Activated CD8-positive, alpha-beta memory T cell treated with anti-CD3 and anti-CD28 coated beads for 24 hours (primary cell): ENCODE data around the gene PSMB5.

ENCODE experiments used
- DNase-seq: peaks from one replicate; pipeline ENCODE4 v3.0.0-alpha.2; 2020

Gene PSMB5

GRCh38 chr14:22985894-22986507, 48.7 kb downstream of the PSMB5 start:
- no peak for DNase-seq

GRCh38 chr14:22984959-22985658, 49.6 kb downstream of the PSMB5 start:
- no peak for DNase-seq

- DNase-seq: peak; percentile 88
Observed at GRCh38 chr14:22982477-22983245, 52.0 kb downstream of the PSMB5 start, which contains the start of gene AJUBA. Gene AJUBA, minus strand, starts transcription at chr14:22982551. Its CDS starts 285 bp downstream, at chr14:22982266.

- DNase-seq: no peak
Observed at GRCh38 chr14:22981876-22982476, 52.7 kb downstream of the PSMB5 start.

- DNase-seq: peak; percentile 78
Observed at GRCh38 chr14:22981090-22981875, 53.4 kb downstream of the PSMB5 start.

GRCh38 chr14:22980672-22981089, 54.0 kb downstream of the PSMB5 start:
- peak; percentile 78 for DNase-seq

- DNase-seq: no peak
Observed at GRCh38 chr14:22979748-22980392, 54.8 kb downstream of the PSMB5 start.

GRCh38 chr14:22978981-22979671, 55.6 kb downstream of the PSMB5 start:
- no peak for DNase-seq

- no peak for DNase-seq
Observed at GRCh38 chr14:22978487-22978837, 56.2 kb downstream of the PSMB5 start.

GRCh38 chr14:22977684-22978486, 56.8 kb downstream of the PSMB5 start:
- DNase-seq: no peak

GRCh38 chr14:22977434-22977683, 57.3 kb downstream of the PSMB5 start:
- DNase-seq: no peak

GRCh38 chr14:22976620-22977433, 57.9 kb downstream of the PSMB5 start:
- no peak for DNase-seq
